HG02870 (cell line): ENCODE measurements around the gene CTDP1.

Experiments
- ATAC-seq: cut with Tn5 transposase; IDR thresholded peaks from one replicate; pipeline ENCODE4 v1.9.1; 2021; ENCODE audit warnings: mild to moderate bottlenecking, moderate library complexity; ENCODE audit not compliant: unreplicated experiment

The CTDP1 gene

DNA sequence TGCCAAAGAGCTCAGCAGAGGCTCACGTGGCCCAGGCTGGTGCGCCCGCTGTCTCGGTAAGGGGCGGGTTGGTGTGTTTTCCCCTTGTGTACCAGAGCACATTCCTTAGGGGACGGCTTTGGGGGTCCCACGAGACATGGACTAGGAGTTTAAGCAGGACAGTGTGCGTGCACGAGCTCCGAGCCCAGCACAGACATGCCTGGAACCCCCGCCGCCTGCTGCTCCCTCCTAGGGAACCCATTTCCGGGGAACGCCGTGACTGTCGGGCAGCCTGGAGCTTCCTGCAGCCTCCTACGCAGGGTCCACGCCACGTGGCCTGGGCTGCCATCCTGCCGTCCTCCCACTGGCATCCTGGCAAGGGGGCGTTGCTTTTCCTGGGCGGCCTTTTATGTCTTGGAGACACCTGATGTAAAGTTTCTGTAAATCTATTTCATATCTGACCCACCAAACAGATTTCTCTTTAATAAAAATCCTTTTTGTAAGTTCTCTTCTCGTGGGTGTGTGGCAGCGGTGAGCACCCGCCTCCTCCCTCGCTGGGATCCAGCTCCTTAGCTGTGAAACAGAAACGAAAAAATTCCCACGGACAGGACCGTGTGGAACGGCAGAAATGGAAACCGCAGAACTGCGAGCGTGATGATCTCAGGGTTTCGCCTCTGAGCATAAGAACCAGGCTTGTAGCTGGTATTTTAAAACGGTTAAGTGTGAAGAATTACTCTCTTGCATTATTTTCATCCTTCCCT lies 74.6 kb downstream of the CTDP1 start:
- ATAC-seq: no peak

DNA sequence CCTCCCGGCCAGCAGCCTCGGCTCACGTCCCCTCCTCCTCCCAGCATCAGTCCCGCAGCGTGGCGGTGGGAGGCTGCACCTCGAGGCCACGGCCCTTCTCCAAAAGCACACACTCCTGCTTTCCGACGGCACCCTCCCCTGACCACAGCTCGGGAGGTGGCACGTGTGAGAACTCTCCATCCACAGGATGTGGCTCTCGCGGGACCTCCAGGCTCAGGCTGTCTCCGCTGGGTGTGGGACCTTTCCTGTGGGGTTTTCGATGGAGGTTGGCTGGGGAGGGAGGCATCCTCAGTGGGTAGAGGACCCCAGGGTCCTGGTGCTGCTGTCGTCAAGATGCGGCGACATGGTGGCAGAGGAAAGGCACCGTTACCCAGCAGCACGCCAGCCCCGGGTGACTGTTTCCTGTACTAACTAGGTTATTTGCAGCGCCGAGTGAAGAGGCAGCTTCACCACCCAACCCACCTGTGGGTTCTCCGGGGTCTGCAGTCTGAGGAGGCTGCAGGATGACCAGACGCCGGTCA lies 75.3 kb downstream of the CTDP1 start:
- no peak for ATAC-seq

DNA sequence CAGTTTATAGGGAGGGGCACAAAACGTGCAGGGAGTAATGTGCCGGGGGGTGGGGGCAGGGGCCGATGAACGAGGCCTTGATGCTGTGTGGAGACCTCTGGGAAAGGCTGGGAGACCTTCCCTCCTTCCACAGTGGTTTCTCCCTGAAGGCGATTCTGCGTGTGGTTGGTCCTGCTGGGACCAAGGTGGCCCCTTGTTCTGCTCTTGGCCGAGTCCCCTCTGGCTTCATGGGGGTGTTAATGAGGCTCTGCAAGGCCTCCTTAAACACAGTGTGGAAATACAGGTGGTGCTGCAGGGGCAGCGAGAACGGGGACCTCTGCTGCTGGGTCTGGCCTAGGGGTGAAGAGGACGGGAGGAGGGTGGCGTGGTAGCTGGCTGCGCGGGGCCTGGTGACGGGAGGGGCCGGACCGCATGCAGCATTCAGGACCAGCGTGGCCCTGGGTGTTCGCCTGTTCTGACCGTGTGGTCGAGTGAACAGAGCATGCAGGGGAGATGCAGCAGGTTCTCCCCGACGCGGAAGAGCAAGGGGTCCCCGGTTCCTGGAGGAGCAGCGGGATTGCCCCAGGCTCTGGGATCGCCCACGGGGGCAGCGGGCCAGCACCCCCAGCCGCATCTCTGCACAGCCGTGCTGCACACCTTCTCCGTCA lies 76.0 kb downstream of the CTDP1 start:
- no peak for ATAC-seq

DNA sequence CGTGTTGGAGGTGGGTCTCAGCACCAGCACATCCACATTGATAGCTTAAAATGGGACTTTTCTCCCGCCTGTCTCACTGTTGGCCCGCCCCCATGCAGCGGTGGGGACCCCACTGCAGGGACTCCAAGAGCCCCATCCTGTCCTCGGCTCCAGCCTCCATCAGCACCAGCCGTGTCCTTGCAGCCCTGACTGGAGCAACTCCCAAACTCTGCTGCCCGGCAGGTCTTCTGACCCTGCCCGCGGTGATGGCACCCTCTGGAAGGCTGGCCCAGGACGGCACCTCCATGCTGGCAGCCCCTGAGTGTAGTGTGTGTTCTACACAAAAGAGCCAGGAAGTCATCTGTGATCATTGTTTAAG lies 76.5 kb downstream of the CTDP1 start:
- ATAC-seq: no peak

DNA sequence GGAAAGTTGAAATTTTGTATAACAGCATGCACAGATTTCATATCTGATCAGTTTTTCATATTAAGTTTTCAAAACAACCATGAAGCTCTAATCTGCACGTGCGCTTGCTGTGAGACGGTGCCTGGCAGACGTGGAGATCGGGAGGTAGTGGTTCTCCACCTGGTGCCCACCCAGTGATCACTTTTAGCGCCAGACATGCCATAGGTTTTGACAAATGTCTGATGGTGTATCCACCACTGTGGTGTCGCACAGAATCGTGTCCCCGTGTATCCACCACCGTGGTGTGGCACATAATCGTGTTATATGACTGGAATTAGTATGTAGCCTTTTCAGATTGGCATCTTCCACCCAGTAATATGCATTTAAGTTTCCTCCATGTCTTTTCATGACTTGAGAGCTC lies 77.2 kb downstream of the CTDP1 start:
- no peak for ATAC-seq

DNA sequence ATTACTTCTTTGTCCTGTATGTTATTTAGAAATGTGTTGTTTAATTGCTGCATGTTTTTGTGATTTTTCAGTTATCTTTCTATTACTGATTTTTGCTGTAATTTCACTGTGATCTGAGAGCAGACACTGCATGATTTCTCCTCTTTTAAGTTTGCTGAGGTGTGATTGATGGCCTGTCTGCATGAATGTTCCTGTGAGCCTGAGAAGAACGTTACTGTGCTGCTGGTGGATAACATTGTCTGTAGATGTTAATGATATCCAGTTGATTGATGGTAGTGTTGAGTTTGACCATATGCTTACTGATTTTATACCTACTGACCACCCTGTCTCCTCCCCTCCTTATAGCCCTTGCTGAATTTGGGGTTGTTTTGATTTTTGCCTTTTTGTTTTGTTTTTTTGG lies 80.7 kb downstream of the CTDP1 start:
- ATAC-seq: no peak

DNA sequence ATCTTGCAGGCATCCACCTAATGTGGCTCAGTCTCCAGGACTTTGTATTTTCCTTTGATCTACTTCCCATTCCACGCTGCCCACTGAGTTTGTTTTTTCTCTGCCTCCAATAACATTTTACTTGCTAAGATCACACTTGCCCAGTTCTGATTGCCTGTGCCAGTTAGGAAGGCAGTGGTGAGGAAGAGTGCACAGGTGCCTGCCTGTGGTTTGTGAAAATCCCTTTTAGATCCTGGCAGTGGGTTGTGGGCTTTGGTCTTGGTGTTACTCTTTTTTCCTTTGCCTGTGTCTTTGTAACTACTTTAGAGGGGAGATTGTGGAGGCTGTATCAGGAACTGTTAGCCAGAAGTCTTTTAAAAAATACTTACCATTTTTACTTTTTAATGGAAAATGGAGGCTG lies 81.3 kb downstream of the CTDP1 start:
- ATAC-seq: no peak

DNA sequence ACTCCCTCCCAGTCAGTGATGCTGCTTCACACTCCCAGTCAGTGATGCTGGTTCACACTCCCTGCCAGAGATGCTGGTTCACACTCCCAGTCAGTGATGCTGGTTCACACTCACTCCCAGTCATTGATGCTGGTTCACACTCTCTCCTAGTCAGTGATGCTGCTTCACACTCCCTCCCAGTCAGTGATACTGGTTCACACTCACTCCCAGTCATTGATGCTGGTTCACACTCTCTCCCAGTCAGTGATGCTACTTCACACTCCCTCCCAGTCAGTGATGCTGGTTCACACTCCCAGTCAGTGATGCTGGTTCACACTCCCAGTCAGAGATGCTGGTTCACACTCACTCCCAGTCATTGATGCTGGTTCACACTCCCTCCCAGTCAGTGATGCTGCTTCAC lies 83.8 kb downstream of the CTDP1 start:
- no peak for ATAC-seq

DNA sequence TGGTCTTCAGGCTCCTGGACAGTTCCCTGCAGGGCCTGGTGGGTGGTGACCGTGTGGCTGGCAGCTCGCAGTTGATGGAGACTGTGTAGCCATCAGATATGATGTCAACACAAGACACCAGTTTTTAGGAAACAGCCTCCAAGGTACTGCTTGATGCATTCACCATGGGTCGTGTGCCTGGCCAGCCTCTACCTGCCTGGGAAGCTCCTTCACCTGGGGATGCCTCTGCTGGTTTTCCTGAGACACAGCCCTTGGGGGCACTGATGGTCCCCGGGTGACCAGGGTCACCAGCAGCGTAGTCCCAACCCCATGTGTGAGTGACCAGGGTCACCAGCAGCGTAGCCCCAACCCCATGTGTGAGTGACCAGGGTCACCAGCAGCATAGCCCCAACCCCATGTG lies 84.5 kb downstream of the CTDP1 start:
- no peak for ATAC-seq

DNA sequence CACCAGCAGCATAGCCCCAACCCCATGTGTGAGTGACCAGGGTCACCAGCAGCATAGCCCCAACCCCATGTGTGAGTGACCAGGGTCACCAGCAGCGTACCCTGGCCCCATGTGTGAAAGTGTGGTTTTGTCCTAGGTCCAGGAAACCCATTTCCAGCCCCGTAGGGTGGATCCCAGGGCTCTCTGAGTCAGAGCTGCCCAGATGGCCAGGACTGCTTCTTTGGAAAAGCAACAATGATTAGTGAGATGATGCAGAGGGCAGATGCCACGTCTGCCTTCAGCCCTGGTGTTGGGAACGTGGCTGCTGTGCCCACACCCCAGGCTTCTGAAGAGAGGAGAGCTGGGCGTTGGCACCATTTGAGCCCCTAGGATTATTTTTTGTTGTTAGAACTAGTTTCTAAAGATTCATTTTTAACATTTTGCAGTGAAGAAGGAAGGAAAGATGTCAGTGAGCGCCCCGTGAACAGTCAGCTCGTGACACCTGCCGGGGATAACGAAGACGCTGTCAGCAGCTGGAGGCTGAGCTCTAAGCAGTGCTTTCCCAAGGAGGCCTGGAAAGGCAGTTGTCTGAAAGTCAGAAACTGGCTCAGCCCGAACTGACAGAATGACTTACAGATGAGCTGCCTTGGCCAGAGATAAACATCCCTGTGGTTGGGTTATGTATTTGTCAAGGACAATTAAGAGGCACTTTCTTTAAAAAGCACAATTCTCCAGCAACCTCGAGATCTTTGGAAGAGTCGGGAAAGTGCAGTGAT lies 86.1 kb downstream of the CTDP1 start:
- ATAC-seq: no peak

DNA sequence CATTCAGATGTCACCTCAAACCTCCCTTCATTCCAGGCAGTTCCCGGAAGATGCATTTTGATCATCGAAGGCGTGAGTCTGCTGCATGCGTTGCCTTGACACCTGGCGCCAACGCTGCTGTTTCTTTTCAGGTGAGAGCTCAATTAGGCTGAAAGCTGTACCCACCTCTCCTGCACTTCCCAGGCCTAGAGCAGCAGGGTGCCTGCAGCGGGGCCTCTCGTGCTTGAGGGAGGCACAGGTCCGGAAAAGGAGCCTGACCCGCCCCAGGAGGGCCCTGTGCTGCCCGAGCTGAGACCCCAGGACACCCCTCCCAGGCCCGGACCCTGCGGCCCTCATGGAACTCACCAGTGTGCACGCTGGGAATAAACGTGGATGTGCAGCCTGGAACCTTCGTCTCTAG lies 86.7 kb downstream of the CTDP1 start:
- no peak for ATAC-seq

DNA sequence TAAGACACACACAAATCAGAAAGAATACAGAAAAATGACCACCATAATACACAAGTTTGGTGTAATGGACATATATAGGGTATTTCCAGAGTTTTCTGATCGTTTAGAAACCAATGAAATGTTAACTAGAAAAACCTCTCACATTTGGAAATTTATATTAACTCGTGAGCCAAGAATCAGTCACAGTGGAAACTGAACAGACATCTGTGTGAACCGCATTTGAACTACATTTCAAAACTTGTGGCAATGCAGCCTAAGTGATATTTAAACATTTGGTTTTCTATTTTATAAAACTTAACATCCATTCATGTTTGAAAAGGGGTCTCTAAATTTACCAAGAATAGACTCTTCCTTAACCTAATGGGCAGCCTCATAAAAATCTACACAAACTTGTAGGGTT lies 89.1 kb downstream of the CTDP1 start:
- ATAC-seq: no peak

DNA sequence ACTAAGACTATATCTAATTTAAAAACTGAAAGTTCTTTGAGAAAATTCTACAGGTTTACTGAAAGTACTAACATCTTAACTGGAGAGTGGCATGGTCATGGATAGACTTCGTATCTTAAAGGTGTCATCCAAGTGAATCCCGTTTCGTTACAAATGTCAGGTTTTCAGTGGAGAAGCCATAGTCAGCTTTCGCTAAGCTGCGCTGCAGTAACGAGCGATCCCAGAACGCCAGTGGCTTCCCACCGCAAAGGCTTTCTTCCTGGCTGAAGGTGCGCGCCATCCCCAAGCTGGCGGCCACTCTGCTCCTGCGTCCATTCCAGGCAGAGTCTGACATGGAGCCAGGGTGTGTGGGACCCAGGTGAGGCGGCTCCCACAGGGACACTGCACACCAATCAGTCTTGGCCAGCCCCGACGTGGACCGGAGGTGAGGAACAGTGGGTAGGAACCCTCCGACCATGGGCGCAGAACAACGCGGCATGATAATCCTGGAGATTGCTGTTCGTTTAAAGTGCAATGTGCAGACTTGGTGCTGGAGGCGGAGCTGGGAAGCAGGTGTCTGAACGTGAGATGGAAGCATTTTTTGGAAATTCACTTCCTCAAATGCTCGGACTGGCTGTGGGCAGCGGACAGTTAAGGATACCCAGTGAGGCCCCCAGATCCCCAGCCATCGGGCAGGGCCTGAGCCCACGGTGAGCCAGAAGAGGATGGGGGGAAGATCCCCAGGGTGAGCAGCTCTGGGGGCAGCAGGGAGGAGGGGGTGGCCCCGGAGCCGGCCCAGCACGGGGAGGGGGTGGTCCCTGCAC lies 90.3 kb downstream of the CTDP1 start:
- no peak for ATAC-seq

DNA sequence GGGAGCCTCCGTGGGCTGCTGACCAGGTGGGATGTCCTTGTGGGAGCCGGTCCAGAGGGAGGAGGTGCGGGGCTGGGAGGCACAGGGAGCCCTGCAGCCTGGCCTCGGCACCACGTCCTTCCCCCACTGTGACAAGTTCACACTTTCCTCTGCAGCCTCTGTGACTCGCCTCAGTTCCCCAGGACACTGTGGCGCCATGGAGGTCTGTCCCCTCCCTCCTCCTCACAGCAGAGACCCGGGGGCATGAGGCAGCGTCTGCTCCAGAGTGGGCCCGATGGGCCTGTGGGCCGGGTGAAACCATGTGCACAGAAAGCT lies 90.9 kb downstream of the CTDP1 start:
- no peak for ATAC-seq

DNA sequence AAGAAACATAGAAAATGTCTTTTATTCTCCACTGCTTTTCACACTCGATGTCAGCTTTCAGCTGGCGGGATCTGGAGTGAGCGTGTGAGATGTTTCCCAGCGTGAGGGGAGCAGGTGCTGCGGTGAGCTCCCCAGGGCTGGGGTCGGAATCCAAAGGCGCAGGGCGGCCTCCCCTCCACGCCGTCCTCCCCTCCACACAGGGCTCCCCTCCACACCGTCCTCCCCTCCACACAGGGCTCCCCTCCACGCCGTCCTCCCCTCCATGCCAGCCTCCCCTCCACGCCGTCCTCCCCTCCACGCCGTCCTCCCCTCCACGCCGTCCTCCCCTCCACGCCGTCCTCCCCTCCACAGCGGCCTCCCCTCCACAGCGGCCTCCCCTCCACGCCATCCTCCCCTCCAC lies 91.2 kb downstream of the CTDP1 start:
- no peak for ATAC-seq

DNA sequence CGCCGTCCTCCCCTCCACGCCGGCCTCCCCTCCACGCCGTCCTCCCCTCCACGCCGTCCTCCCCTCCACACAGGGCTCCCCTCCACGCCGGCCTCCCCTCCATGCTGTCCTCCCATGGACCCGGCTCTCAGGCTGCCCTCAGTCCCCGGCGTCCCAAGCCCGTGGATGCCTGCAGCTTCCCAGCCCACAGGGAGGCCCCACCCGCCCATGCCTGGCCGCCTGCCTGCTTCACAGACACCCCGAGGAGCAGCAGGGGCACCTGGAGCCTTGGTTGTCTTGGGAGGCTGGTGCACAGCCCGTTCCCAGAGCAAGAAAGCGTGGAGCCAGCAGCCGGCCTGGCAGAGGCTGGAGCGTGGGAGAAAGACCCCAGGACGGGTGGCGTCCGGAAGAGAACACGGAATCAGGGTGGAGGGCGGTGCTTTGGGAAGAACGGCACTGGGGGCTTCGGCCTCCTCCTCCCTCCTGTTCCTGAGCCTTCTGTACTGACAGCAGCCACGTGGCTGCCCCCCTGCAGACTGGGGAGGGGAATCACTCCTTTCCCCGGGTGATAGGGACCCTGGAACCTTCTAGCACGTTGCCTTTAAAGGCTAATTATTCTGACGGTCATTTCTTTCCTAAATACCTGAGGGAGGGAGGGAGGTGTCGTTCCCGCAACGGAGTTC lies 92.0 kb downstream of the CTDP1 start:
- no peak for ATAC-seq

DNA sequence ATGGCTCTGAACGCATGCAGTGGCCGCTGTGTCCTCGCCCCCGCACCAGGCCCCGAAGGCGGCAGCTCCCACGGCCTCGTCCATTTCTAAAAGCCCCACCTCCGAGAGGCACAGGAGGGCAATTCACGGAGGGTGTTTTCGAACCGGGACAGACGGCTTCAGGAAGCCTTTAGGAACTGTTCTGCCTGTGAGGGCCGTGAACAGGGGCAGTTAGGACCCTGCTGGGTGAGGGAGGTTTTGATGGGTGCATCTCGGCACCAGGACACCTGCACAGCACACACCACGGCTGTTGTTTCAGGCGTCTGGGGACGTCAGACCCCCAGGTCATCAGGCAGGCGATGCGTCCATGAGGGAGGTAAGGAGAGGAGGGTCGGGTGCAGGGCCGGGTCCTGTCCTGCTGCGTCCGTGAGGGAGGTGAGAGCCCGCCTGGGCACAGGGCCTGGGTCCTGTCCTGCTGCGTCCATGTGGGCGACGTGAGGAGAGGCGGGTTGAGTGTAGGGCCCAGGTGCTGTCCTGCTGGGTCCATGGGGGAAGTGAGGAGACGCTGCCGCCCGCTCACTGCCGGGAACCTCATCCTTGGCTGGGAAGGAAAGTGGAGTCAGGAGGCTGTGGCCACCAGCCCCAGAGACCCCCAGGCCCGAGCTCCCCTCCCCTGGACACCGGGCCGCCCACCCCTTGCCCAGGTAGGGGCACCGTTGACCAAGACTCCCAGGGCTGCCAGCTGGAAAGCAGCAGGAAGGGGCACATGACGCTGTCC lies 92.7 kb downstream of the CTDP1 start:
- ATAC-seq: no peak

DNA sequence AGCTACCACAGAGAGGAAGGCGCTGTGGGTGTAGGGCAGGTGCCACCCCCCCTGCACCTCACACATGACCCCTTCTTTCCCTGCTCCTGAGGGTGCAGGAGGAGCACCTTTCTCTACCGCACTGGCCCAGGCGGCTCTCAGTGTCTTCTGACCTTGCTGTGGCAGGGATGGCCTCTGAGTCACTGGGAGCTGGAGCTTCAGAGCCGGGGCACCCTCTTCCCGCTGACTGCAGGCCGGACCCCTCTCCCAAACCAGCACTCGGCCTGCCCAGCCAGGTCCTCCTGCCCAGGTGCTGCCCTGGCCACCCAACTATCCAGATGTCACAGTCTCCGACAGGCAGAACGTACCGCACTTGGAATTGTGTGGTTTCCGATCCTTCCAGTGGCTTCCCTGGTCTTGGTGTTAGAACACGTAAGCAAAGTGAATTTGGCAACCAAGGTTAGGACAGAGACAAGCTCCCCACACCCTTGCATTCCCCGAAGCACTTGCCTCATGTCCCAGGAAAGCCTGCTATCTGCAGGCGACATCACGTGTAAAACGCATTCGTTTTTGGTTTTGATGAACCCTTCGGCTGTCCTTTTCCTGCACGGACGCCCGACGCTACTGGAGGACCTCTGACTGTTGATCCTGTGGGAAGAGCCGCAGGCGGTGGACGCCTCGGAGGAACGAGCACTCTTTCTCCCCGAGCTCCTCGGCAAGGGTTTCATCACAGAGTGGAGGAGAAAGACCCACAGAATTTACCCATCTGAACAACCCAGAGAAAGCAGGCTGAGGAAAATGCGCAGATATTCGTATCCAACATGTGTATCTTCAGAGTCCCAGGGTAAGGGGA lies 93.5 kb downstream of the CTDP1 start:
- ATAC-seq: no peak

DNA sequence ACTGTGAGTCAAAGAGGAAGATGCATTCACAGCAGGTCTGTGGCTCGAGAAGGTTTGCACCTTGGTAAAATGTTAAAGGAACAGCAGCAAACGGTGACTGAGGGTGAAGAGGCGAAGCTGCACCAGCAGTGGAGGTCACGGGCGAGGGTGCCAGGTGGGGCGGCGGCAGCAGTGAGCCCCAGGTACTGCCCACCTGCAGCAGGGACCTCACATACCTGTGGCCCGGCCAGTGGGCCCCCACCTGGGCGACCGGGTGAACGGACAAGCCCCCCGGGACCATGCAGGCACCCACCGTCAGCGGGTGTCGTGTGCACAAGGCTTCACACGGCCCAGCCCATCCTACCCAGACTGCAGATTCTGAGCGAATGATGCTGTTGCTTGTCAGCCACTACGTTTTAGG lies 94.5 kb downstream of the CTDP1 start:
- no peak for ATAC-seq
